ENCODE measurements around the gene TNFSF18.
"Not testable (repeated sequence)": the region's sequence is repeated elsewhere in the genome, so short reads cannot be mapped to it uniquely, and the experiment has no call there.

TNFSF18 gene, protein sequence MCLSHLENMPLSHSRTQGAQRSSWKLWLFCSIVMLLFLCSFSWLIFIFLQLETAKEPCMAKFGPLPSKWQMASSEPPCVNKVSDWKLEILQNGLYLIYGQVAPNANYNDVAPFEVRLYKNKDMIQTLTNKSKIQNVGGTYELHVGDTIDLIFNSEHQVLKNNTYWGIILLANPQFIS

DNA sequence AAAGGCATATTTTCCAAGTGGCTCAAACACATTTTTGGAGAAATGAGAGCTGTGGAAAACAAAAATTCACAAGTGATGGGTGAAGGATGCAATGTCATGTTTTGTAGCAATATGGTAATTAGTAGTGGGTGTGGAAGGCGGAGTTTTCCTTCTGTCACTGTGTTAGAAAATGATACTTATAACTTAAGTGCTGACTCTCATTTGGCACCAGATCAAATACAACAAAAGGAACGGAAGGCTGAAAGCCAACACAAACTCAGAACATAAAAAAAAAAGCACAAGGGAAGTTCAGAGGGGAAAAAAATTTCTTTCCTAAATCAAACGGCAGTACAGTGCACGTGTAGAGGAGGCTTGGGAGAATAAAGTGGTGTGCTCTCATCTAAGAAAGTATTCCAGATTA is at the start of gene TNFSF18:
Gene TNFSF18 (minus strand): TSS at position 77 of the 400 bp plus-strand sequence. CDS start 45 bp downstream, at position 32.
- no peak for DNase-seq

DNA sequence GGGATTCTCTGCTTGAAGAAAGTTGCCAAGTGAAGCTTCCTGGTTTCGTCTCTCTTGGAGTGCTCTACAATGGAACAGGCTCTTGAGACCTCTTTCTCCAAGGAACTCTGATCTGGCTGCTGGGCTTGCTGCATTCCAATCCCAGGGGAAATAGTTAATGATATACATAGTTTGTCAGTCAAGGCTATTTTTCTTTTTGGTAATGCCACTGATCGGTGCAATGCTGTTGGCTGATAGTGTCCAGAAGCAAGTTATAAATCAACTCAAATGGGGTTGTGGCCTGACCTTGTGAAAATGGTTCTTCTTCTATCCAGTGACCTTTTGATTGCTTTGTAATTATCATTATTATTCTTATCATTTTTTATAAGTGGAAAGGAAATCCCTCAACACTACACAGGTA is 48.4 kb upstream of the TNFSF18 start:
- no peak for DNase-seq

DNA sequence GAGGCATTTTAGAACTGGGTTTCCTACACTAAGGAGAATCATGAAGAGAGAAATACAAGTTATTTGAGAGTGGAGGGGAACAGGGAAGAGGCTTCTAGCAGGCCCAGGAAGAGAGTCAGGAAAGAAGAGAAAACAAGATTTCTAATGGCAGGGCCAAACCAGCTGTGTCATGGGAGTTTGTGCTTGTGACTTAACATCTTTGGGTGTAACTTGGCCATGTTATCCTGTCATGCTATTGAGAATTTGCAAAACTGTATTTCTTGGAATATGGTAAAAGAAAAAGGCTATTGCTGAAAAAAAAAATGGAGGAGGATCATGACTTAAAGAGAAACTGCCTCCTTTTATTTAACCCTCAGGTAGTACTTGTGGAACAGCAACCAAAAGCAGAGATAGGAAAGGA is 47.4 kb upstream of the TNFSF18 start:
- no peak for DNase-seq

DNA sequence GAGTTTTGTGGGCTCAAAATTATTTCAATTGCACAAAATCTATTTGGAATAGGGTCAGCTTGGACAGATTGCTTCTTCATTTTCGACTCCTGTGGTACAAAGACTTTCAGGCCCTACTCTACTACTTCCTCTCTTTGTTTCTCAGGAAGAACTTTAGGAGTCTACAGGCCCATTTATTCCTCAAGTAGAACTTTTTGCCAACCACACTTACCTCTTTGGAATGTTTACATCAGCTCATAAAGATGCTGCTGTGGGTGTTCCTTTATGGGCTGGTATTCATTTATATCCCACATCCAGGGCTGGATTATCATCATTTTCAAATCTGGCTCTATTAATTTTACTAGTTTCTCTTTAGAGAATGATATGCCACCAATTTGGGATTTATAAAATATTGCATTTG is 46.3 kb upstream of the TNFSF18 start:
- no peak for DNase-seq

DNA sequence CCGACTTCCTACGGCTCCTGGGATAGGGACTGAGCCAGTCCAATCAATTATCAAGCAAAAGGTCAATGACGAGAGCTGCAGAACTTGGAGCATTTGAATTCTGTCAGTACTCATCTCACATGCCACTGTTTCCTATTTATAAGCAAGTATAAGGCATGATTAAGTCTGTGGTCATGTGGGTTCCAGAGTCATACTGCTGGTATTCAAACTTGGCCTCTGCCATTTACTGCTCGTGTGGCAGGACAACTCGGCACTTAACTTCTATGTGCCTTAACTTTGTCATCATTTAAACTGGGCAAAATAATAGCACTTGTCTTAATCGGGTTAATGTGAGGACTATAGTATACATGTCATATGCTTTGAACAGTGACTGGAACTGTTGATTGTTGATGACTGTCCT is 44.9 kb upstream of the TNFSF18 start:
- no peak for DNase-seq

DNA sequence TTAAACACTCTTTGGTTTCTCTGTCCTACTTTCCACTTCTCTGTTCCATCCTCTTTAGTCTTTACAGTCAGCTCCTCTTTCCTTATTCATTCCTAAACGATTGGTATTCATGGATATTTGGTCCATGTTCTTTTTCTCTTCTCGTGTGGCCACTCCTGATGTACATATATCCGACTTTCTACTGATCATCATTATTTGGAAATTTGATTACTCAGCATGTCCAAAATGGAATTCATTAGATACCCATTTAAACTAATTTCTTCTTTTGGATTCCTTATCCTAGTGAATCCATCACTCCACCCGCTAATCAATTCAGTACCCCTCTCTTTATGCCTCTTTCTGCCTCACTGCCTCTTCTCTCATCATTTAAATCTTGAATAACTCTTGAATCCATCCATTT is 43.8 kb upstream of the TNFSF18 start:
- DNase-seq, result no peak

DNA sequence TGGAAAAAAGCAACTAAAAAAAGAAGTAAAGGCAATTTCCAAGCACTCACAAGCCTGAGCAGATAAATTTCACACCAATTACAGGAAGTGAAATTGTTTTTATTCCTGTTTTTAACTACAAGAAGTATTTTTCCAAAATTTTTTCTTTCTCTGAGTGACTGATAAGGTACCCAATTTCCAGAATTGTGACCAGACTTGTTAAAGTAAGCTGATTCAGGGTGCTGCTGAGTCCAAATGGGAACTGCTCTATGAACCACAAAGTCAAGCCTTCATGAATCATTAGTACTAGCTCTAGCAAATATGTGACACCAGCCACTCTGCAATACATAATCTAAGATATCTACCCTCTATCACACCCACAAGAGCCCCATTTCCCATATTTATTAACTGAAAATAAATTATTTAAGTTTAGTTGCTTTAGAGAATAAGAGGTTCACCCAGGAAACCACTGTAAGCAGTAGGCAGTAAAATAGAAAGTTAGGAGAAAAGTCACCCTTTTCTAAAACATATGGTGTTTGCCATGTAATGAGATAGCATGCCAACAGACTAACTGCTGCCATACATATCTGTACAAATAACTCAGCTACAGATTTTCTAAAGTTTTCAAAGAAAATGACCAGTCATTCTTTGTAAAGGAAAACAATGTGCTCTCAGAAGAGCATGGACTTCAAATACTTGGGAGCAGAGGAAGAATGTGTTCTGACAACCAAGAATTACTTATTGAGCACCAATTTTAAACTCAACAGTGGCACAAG is 43.1 kb upstream of the TNFSF18 start:
- no peak for DNase-seq

DNA sequence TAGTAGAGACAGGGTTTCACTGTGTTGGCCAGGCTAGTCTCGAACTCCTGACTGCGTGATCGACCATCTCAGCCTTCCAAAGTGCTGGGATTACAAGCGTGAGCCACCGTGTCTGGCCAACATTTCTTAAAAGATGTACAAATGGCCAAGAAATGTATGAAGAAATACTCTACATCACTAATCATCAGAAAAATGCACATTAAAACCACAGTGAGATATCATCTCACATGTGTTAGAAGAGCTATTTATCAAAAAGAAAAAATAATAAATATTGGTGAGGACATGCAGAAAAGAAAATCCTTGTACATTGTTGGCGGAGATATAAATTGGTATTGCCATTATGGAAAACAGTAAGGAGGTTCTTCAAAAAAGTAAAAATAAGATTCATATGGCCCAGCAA is 33.6 kb upstream of the TNFSF18 start:
- DNase-seq, result no peak

DNA sequence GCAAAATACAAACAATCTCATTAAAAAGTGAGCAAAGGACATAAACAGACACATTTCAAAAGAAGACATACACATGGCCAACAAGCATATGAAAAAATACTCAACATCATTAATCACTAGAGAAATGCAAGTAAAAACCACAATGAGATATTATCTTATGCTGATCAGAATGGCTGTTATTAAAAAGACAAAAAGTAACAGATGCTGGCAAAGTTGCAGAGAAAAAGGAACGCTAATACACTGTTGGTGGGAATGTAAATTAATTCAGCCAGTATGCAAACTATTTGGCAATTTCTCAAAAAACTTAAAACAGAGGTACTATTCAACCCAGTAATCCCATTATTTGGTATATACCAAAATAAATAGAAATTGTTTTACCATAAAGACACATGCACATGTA is 32.2 kb upstream of the TNFSF18 start:
- no peak for DNase-seq

DNA sequence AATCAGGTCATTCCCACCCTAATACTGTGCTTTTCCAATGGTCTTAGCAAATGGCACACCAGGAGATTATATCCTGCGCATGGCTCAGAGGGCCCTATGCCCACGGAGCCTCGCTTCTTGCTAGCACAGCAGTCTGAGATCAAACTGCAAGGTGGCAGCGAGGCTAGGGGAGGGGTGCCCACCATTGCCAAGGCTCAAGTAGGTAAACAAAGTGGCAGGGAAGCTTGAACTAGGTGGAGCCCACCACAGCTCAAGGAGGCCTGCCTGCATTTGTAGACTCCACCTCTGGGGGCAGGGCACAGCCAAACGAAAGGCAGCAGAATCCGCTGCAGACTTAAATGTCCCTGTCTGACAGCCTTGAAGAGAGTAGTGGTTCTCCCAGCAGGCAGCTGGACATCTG is 23.5 kb upstream of the TNFSF18 start:
- DNase-seq, result not testable (repeated sequence)

DNA sequence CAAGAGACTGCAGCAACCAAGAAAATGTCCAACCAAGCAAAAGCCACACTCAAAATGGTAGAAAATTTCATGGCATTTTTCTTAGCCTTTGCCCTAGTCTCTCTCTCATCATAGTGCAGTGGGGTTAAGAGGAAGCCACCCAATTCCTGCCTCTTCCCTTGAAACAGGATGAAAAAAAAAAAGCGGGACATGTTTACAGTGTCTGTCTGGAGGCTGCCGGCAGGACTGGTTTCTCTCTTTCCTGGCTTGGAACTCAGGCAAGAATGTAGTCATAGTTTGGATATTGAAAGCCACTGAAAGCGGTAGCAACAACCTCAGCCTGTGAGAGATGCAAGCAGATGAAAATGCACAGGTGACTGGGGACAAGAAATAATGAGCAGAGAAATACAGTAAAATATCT is 13.3 kb upstream of the TNFSF18 start:
- DNase-seq, result no peak

DNA sequence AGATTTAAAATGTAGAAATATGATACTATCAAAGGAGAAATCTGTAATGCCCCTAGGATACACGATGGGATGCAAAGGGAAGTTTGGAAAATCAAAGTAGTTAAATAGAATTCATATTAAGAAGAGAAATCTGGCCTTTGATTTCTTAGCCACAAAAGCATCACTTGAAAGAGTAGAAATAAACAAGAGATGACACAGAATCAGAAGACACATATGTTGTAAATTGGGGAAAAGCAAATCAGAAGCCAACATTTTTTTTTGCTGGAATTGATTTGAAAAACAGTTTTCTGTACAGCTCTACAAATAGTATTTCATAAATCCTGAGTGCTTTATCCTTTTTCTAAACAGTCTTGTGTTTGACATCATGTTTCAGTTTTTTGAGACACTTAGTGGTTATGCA is 12.4 kb upstream of the TNFSF18 start:
- no peak for DNase-seq

DNA sequence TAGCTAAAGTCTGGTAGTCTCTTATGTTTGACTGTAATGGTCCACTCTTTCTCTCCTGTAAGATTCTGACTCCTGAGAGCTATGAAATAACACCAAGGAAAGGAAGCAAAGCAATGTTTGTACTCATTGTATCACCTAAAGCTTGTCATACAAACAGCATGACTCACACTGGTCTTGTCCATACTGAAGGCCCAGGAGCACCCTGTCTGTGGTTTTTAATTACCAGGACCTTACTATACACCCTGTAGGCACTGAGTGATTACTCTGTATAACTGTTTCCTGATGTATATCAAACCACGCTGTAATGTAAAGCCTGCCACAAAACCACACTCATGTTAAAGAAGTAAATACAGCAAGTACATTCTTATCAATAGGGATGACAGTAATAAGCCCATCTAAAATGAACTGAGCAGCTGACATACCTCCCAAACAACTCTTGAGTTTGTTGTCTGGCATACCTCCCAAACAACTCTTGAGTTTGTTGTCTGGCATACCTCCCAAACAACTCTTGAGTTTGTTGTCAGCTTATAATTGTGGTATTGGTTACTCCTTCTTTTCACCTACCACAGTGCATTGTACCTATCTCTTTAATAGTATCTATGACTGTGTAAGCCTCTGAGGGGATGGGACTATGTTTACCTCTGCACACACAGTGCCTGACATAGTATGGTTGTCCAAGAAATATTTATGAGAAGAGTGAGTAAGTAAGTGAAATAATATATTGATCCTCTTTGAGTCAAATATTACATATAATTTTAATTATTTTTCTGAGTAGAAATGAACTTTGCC is 11.6 kb upstream of the TNFSF18 start:
- DNase-seq, result no peak

DNA sequence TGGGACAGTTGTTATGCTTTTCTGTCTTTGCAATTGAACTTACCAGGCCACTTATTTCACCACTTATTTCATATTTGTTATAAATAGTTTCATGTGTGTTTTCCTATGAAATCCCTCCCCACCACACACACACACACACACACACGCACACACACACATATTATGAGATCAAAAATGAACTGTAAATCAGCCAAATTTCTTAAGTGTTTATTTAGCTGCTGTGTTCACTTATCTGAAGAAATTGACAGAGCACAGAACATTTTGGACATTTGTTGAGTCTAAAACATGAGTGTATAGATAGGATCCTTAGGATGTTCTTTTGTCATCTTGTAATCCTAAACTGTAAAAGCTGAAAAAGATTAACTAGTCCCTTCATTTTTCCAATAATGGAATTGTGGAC is 7.8 kb upstream of the TNFSF18 start:
- DNase-seq, result no peak

DNA sequence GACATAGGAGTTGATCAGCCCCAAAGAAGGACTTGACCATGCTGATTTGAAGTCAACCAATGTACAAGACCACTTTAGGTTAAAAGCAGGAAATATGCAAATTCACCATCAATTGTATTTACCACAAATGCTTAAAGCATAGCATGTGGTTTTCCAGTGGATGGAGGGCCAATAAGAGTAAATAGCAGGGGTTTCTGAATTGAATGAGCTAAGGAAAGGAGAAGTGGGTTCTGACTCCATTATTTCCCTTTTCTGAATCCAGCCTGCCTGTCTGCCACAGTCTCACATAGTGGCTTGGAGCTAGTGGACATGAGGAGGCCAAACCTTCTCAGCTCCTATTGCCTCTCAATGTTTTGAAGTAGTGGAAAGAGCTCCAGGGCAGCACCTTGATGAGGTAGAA is 7.2 kb upstream of the TNFSF18 start:
- DNase-seq, result no peak

DNA sequence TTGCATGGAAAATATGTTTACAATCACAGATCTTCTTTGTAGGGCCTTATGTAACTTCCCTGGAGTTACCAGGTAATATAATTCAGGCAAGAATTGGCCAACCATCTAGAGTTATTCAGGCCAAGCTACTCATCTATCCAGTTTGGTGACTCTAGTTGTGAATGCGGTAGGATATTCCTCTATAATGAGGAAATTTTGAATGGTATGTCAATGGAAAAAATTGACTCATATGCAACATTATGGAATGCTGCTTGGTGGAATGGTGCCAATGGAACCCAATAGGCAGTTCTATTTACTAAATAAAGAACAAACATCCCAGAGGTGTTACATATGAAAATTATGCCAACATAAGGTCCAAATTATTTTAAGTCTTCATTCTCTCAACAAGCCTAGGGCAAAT is 5.6 kb upstream of the TNFSF18 start:
- no peak for DNase-seq

DNA sequence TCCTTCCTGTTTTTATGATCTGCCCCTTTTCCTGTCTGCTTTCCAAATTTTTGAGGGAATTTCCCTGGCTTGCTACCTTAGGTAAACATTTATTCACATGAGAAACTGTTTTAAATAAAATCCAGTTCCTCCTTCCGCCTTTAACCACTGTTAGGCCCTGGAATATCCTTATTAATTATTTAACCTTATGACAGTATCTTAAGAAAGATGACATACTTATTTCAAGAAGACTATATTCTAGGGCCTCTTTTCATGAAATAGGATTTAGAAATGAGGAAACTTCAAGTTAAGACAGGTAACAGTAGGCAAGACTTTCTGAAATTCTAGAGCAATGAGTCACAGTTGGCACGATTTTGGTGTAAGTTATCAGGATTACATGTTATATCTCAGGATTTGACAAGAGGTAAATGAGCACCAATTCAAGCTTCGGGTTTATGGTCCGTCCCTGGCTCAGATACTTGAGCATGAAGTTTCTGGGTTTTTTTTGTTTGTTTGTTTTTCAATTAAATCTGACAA is 2.0 kb upstream of the TNFSF18 start:
- DNase-seq, result no peak

DNA sequence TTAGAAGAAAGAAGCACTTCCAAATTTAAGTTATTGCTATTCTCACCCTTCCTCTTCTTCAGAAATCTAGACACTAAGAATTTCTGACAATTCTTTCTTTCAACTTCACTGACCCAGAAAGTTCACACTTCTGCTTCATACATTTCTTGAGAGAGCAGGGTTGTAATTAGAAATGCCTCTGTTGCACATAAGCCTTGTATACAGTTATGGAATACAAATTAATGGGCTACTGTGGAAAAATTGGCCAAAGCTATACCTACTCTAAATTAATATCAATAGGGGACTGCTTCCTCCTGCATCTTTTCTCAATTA is 1.5 kb downstream of the TNFSF18 start:
- DNase-seq, result no peak

DNA sequence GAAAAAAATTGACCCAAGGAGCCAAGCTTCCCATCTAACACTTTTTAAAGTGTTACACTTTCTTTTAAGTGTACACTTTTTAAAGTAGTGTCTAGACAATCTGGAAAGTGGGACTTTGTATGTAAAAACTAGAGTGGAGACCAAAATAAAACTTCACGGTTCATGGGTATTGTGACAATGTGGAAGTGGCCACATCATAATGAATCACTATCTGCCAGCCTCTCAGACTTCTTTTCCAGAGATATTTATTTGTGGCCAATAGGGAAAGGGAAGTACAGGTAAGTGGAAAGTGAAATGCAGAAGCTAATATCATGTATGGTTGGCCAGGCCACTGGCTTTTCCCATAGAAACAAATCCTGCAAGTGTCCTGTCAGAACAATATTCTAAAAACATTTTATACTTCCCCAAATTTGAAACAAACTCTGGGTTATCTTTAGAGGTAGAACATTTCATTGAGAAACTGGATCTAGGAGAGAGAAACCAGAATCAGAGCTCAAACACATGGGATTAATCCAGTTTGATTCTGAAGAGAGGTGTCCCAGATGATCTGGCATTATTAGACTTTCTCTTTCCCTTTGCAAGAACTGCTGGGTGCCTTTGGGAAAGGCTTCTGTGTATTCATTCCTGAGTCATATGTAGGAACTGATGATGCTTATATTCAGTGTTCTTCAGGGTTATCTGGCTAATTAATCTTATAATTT is 2.0 kb downstream of the TNFSF18 start:
- DNase-seq, result no peak

DNA sequence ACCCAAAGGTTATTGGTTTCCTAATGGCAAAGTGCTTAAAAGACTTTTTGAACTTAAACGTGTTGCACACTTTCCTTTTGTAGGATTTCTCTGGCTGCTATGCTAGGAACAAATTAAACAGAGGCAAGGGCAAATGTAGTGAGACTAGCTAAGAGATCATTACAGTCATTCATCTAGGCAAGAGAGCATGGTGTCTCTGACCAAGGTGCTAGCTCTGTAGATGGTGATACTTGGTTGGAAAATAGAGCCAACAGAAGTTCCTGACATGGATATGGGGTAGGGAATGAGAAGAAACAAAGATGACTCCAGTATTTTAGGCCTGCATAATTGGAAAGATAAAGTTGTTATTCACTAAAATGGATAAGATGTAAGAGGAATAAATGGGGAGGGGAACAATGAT is 6.1 kb downstream of the TNFSF18 start:
- DNase-seq, result no peak

DNA sequence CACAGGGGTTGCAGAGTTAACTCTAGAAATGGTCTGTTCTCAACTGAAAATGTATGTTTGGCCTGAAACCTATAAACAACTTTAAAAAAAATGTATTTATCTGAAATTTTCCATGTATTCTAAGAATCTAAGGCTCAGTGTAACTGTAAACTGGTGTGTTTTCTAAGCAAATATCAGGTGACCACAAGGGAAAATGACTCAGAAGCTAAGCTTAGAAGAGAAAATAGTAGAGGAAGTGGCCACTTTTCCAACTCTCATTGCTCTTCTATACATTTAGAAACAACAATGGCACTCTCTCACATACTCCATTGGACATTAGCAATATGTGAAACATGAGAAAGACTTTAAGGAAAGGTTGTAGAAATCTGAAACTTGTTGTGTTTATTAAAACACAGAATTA is 7.5 kb downstream of the TNFSF18 start:
- DNase-seq, result no peak

DNA sequence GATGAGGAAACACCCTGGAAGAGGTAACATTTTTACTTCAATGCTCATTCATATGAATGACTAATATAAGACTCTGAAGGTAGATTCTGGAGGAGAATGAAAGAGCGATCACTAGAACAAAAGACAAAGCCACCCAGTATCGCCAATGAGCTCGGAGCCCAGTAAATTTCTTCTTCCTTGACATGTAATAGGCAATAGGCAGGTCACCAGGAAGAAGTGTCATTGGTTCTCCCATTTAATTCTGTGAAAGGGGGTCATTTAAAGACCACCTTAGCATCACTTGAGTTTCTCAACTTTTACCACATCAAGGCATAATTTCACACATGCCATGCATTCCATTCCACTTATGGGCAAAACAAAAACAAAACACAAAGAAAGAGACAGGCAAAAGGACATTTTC is 7.9 kb downstream of the TNFSF18 start:
- DNase-seq, result no peak

DNA sequence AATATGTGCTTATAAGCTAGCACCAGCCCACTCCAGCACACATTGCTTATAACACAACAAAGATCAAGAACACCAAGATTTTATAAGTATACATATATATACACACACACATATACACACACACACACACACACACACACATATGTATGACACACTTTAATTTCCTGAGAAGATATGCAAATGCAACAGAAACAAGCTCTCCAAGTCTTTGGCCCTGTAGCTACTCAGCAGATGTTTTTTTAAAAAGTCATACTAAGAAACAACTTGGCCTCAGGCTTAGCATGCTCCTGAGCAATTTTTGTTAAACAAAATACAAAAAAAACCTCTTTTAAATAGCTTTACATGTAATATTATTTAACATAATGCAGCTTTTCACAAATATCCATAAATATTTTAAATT is 11.1 kb downstream of the TNFSF18 start:
- DNase-seq, result no peak
